Stimulated activated CD4-positive, alpha-beta T cell treated with anti-CD3 and anti-CD28 coated beads, Interleukin-1b, Interleukin-23, amount 100 ng/mL, for 4 hours (primary cell): ENCODE data around the gene CRISPLD2.
"Not testable (repeated sequence)": the region's sequence is repeated elsewhere in the genome, so short reads cannot be mapped to it uniquely, and the experiment has no call there.

Source experiments
- DNase-seq, 2 donors: peaks; one replicate each; pipeline ENCODE4 v3.0.0-alpha.2; 2020; ENCODE audit warnings: low read depth in 2 of 2

The CRISPLD2 gene

DNA sequence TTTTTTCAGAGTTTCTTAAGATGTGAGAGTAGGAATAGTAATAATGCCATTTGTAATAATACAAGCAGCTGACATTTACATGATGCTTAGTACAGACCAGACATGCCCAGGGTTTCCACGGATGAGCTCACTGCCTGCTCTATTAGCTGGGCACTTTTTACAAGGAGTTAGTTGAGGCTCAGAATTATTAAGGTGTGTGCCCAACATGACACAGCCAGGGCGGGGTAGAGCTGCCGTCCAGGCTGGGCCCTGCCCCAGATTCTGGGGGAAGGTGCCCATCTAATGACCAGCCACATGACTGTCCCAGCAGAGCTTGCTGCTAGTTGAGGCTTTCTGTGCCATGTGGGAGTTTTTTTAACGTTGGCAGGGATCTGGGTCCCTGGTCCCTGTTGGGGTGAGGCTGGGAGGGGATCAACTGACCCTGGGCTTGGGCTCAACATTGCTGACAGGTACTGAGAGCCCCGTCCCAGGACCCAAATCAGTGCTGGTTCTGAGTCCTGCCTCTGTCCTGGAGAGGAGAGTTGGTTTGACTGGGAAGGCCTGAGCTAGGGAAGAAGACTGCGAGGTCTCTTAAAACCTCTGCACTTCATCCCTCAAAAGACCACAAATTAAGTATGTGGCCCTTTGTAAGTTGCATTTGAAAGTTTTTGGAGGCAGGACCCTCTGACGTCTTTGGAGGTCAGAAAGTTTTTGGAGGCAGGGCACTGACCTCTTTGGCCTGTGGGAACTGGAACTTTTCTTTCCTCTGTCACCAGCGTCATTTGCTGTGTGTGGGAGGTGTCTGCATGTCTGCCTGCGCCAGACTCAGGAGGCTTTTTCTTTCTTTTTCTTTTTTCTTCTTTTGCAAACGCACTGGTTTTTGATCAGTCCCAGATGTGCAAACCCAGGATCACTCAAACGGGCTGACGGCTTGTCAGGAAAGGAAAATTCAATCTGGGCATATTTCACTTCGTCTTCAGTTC lies 2.2 kb downstream of the CRISPLD2 start:
- DNase-seq = no peak

DNA sequence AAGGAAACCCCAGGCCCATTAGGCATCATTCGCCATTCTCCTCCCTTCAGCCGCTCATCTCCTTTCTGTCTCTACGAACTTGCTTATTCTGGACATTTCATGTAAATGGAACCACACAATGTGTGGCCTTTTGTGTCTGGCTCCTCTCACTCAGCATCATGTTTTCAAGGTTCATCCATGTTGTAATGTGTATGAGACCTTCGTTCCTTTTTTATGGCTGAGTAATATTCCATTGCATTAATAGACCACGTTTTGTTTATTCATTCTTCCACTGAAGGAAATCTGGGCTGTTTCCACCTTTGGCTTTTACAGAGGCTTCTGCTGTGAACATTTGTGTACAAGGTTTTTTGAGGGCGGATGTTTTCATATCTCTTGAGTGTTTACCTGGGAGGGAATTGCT lies 3.2 kb downstream of the CRISPLD2 start:
- DNase-seq = no peak

DNA sequence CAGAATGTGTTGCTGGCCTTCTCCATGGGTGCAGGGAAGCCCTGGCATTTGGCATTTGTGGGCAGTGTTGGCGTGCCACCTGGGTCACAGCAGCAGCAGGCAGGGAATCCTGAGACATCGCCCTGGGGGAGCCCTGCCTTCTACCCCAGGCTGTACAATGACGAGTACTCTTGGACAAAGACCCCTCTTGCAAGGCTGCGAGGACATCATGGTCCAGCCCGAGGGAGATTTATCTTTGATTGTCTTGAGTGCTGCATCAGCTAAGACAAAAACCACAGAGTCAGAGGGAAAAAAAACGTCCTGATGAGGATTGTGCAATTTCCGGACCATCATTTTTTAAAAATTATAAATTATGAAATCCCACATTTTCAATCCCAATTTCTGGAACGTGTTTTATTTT lies 3.7 kb downstream of the CRISPLD2 start:
- no peak for DNase-seq

DNA sequence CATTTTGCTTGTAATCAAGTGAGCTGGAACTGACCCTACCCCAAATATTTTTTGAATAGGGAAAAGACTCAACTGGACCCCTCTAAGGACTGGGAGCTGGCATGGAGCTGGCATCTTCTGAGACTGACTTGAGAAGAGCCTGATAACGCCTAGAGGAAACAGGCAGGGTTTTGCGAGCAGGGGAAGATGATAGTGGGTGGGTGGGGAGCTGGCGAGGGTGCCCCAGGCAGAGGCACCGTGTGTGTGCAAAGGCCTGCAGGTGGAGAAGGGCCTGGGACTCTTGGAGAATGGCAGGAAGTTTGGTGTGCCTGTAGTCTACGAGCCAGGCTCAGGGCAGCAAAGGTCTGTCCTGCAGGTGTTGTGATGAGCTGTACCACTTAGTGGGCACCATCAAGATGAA lies 4.1 kb downstream of the CRISPLD2 start:
- DNase-seq = no peak

DNA sequence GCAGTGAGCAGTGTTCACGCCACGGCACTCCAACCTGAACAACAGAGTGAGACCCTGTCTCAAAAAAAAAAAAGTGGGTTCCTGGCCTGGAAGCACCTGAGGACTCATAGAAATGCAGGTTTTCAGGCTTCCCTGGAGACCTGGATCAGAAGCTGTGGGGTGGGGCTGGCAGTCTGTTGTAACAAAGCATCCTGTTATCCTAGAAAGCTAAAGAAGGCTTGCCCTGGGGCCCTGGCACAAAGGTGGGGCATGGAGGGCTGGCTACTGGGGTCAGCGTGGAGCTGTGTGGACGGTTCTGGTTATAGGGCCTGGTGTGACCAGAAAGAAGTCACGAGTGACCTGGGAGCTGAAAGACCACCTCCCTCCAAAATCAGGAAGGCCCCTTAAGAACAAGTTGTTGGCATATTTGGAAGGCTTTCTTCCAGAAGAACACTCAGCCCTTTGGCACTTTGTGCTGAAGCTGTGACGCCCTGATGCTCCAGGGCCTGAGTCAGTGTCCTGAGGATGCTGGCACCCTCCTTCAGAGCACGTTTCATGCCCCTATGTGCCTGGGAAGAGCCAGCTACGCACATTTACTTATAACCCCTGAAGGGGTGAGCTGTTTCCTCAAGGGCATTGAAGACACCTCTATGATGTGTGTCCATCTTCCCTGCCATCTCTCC lies 6.2 kb downstream of the CRISPLD2 start:
- DNase-seq = no peak

DNA sequence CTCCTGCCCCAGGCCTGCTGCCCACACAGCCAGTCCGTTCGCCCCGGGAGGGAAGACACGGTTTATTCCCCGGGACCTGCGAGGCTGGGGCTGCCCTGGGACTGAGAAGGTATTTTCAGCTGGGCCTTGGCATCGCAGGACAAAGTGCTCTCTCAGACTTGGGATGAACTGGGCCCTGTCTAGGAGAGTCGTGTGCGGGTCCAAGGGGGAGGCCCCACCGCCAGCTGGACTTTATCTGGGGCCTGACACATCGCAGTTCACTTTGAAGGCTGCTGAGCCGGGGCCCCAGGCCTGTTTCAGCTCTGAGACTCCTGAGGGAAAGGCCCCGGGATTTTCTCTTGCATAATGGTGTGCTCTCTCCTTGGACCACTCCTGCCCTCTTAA lies 6.8 kb downstream of the CRISPLD2 start:
- DNase-seq = no peak

DNA sequence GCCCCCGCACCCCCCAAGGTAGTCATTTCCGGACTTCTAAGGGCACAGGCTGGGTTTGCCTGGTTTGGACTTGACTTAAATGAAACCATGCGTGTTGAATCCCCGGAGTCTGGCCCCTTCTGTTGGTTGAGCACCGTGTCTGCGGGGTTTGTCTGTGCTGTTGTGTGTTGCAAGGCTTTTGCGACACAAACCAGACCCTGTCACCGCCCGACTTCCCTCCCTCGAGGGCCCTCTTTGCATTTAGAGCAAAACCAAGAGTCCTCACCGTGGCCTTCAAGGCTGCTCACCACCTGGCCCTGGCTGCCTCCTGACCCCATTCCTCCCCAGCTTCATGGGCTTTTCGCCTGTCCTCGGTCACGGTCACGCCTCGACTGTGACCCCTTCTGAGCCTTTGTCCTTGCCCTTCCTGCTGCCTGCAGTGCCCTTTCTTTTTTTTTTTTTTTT lies 7.4 kb downstream of the CRISPLD2 start:
- no peak for DNase-seq

DNA sequence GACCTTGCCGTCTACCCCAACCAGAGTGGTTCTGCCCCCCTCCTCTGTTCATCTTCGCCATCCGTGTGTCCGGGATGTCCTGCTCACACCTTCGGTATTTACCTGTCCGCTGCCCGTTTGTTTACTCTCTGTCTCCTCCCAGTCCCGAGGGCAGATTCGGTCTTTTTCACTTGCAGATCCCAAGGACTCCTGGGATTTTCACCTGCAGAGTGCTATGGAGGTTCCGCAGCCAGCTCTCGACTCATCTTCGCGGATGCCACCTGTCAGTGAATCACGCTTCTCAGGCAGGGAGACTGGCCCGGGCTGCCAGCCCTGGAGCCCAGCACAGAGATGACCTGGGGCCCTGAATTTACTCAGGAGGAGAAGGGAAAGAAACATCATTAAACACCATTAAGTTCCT lies 8.1 kb downstream of the CRISPLD2 start:
- DNase-seq = no peak

DNA sequence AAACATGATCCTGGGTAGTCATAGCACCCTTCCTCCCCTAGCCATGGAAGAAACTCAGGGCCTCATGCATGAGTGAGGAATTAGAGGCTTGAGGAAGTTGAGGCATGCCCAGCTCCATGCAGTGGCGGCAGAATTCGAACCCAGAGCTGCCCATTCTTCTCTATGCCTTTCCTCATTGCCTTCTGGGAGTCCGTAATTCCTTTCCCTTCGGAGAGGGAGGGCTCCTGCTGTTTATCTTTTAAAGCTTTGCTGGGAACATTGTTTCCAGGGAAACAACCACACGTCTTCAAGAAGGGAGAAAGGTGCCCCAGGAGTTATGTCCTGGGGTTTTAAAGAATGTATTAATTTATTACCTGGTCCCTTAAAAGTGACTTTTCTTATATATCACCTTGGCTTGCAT lies 8.5 kb downstream of the CRISPLD2 start:
- DNase-seq = no peak

DNA sequence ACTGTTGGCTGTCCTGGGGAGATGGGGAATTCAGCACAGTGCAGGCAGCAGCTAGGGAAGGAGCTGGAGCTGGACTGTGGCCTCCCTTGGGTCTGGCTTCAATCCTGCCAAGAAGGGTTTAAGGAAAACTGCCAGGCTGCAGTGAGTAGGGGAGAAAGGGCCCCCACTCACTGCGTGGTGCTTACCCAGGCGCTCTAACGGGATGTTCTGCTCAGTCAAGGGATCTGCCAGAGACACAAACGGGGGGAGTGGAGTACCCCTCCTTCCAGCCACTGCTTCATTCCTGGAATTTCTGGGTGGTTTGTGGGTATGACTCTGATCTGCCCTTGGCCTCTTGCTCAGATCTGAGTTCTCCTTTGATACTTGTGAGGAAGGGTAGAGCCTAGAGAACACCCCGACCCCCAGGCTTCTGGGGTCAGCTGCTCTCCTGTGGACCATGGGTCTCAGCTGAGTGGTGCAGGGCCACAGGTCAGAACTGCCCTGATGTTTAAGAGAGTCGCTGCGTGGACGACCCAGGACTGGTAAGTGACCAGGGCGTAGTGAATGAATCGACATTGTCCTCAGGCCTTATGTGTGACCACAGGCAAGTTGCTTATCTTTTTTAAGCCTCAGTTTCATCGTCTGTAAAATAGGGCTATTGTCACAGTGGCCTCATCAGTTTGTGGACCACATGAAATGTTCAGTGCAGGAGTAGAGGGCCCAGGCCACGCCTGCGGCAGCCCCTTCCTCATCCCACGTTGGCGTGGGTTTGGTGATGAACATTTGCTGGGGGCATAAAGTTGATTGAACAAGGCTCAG lies 9.6 kb downstream of the CRISPLD2 start:
- DNase-seq = no peak

DNA sequence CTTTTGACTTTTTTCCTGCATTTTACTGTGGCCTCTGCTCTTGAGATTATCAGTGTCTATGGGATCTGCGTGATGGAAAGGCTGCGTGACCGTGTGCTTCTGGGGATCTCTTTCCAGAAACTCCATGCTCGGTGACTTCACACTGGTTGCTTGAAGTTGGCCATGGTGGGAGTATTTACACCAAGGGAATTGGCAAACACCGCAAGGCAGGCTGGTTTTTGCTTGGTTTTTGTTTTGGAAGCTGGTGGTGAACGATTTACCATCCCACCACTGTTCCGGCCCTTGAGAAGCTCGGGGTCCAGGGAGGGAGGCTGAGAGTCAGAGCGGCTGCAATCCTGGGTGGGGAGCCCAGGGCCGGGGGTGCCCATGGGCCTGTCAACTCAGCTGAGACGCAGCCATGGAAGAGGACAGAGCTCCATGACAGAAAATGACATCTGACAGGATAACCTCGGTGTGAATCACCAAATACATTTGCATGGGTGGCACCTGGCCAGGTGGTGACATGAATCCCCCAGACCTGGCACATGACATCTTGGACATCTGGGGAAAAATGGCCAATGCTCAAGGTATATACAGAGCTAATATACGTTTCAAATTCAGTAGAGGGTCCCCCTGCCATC lies 11.1 kb downstream of the CRISPLD2 start:
- DNase-seq = no peak

DNA sequence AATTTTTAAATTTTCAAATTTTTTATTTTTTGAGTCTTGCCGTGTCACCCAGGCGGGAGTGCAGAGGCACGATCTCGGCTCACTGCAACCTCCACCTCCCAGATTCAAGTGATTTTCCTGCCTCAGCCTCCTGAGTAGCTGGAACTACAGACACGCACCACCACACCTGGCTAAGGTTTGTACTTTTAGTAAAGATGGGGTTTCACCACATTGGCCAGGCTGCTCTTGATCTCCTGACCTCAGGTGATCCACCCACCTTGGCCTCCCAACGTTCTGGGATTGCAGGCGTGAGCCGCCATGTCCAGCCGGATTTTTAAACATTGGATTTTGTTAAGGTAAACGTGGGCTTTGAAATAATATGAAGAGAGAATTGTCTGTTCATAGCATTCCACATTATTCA lies 11.9 kb downstream of the CRISPLD2 start:
- not testable (repeated sequence) for DNase-seq

DNA sequence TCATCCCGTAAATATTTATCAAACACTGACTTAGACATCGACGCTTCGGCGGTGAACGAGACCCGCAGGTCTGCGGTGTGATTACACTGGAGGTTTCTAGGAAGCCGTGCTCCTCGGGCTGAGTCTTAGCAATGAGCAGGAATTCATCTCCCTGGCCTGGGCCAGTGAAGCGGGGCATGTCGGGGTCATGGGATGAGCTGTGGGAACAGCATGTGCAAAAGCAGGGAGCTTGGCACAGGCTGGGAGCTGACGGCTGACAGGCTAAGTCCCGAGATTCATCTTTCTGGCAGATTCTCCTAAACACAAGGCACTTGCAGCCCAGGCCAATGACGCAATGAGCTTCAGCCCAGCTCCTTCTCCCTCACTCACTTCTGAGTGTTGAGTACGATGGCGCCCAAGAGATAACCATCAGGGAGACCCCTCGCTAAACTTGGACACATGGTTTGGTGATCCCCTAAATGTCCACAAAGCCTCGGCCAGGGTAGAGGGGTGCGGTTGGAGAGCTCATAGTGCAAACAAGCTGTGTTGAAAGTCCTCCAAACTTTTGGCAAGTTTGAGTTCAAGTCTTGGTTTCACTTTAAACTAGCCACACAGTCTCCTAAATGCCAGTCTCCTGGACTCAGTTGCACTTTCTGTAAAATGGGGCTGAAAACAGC lies 12.8 kb downstream of the CRISPLD2 start:
- DNase-seq = no peak

DNA sequence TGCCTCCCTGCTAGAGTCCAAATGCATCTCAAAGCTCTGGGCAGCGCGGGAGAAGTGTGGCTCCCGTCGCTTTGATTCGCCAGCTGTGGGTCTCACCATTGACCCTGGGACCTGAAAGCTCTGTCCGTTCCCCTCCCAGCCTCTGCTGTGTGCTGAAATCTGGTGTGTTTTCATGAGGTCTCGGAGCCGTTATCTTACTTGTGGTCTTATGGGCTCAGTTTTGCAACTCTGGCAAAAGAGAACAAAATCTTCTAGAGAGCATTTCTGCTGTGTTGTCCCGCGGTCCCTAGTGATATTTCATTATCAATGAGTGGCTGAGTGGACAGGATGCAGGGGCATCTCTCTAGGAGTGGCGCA lies 13.3 kb downstream of the CRISPLD2 start:
- DNase-seq = no peak

DNA sequence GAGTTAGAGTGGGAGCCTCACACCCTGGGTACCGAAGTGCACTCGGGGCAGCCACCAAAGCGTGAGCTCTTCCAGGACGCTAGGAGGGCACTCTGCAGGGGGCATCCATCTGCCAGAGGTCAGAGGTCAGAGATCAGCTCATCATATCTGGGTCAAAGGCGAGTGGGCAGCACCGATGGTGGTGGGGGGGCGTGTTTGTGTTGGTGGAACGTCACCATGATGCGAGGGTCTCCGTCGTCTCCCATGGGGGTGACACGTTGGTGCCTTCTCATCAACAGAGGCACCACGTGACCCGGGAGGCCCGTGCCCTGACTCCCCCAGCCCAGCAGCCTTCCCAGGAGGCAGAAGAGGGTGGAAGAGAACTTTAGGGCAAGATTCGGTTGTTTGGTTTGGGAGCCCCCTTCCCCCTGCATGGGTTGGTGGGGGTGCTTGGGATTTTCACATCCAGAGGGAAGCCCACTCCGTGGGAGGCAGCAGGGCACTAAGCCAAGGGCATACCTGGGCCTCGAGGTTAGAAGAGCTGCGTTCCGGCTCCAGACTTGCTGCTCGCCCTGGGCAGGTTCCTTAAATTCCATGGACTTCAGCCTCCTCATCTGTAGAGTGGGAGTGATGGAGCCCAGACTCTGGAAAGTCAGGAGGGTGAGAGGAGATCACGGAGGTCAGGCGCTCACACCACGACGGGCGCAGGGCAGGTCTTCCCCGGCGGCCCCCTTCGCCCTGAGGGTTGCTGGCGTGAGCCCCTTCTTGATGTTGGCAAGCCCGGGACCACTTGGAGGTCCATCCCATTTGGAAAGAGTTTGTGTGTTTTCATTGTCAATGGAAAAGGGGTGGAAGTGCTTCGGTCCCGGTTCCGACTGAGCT lies 14.0 kb downstream of the CRISPLD2 start:
- DNase-seq = no peak

DNA sequence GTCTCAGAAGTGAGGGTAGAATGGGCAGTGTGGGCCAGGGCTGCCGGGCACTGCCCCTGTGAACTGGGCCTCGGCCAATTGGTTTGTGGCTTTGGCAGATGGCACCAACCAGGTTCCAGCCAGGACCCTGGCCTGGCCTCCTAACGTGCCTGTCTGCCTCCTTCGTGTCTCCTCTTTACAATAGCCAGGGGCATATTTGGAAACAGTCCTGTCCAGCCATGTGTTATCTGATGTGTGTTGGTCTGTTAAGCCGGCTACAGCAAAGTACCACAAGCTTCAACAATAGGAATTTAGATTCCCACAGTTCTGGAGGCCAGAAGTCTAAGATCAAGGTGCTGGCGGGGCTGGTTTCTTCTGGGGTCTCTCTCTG lies 14.6 kb downstream of the CRISPLD2 start:
- DNase-seq = no peak

DNA sequence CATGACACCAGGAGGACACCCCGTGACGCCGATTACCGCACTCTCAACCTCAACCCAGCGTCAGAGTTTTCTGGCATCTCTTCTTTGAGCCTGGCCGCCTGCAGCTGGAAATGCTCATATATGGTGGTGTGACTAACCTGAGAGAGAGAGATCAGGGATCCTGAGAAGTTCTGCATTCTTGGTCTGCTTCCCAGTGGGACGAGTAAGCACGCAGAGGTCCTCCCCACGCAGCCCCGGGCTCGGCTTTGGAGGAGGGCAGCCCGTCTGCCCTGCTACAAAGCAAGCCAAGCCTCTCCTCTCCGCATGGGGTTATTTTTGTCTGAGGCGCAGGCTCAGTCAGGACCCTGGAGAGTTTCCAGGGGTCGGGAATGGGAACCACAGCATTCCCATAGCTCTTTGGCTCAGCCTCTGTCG lies 16.5 kb downstream of the CRISPLD2 start:
- DNase-seq = no peak

DNA sequence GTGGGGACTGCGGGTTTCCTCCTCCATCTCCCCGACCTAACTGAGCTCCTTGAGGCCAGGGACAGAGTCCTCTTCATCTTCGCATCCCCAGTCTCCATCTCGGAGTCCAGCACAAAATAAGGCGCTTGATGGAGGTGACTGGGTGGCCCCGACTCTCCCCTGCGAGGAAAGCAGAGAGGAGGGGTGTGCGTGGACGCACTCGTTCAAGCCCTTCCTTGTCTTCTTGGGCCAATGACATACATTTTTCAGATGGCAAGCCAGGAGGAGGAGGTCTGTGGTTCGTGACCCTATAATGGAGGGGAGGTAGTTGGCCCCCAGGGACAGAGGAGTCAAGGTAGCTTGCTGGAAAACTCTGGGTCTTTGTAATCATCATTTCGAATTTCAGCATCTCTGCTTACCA lies 17.2 kb downstream of the CRISPLD2 start:
- DNase-seq = no peak

DNA sequence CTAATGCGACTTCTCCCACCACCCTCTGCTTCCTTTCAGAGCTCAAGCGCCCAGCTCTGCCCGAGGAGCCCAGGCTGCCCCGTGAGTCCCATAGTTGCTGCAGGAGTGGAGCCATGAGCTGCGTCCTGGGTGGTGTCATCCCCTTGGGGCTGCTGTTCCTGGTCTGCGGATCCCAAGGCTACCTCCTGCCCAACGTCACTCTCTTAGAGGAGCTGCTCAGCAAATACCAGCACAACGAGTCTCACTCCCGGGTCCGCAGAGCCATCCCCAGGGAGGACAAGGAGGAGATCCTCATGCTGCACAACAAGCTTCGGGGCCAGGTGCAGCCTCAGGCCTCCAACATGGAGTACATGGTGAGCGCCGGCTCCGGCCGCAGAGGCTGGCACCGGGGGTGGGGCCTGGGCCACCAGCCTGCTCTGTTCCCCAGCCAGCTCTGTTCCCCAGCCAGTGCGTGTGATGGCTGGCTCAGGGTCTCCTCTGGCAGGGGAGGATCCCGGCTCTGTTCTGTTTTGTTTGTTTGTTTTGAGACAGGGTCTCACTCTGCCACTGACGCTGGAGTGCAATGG lies 18.7 kb downstream of the CRISPLD2 start:
- DNase-seq = no peak

DNA sequence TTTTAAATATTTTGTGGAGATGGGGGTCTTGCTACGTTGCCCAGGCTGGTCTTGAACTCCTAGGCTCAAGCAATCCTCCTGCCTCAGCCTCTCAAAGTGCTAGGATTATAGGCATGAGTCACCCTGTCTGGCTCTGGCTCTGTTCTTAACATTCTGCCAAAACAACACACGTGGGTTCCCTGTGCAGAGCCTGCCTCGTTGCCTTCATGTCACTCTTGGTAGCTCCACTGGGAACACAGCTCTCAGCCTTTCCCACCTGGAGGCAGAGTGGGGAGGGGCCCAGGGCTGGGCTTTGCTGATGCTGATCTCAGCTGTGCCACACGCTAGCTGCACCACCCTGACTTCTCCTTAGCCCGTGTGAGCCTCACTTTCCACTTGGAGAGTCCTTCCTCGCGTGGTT lies 19.3 kb downstream of the CRISPLD2 start:
- no peak for DNase-seq
